AG04449 (cell line): Measurements from ENCODE around the gene DEFB114.

Source experiments
- CTCF ChIA-PET: fragments of 350-600 bp; formaldehyde crosslinking; extraction: SDS; loops from one replicate; lab custom pipeline; 2021; ENCODE audit warnings: antibody characterized with exemption; lab: Yijun Ruan, JAX
- POLR2A ChIA-PET: fragments of 400-600, 350-600 bp; formaldehyde crosslinking; extraction: SDS; loops from one replicate; lab custom pipeline; 2020; ENCODE audit warnings: antibody characterized with exemption, inconsistent platforms; lab: Yijun Ruan, JAX
- DNase-seq: peaks from one replicate; pipeline ENCODE4 v3.0.0-alpha.2; 2010; ENCODE audit warnings: low read depth, low spot score
- H3K4me3 ChIP-seq: 2 replicates; pipeline ENCODE4 v1.5.1; 2011; ENCODE audit warnings: low read depth, mild to moderate bottlenecking, control low read depth, low read length
- CTCF ChIP-seq: IDR thresholded peaks from one replicate; pipeline ENCODE4 v1.5.1; 2011; ENCODE audit warnings: mild to moderate bottlenecking, moderate library complexity, low read length, control low read depth, inconsistent platforms; ENCODE audit not compliant: insufficient read depth; ENCODE audit errors: missing control alignments

The DEFB114 gene

GRCh38 chr6:49933526-49933925 is 30.4 kb downstream of the DEFB114 start:
- H3K4me3 ChIP-seq, result no peak overlapping the region
- DNase-seq, result no peak
- ChIA-PET CTCF (no interaction called here), POLR2A (no interaction called here)
- no peak for TF ChIP-seq CTCF

- no peak for DNase-seq
- no peak overlapping the region for H3K4me3 ChIP-seq
- ChIA-PET CTCF (no interaction called here), POLR2A (no interaction called here)
- no peak for TF ChIP-seq CTCF
Observed at GRCh38 chr6:49929340-49929739, 34.6 kb downstream of the DEFB114 start.

- no peak for TF ChIP-seq CTCF
- no peak for DNase-seq
- H3K4me3 ChIP-seq, result no peak overlapping the region
- ChIA-PET POLR2A (no interaction called here), CTCF (no interaction called here)
Observed at GRCh38 chr6:49923826-49924225, 40.1 kb downstream of the DEFB114 start.

GRCh38 chr6:49919935-49920644 is 43.9 kb downstream of the DEFB114 start:
- POLR2A ChIA-PET, result no interaction called here
- CTCF ChIA-PET, result no interaction called here
- TF ChIP-seq CTCF, result no peak

GRCh38 chr6:49919261-49919660 is 44.7 kb downstream of the DEFB114 start:
- no peak for TF ChIP-seq CTCF
- DNase-seq, result no peak
- POLR2A ChIA-PET, result no interaction called here
- H3K4me3 ChIP-seq, result no peak overlapping the region
- CTCF ChIA-PET, result no interaction called here

More at GRCh38 chr6:49919935-49920644, 43.9 kb downstream of the DEFB114 start:
- H3K4me3 ChIP-seq, result no peak overlapping the region
- no peak for DNase-seq

- TF ChIP-seq CTCF, result no peak
- ChIA-PET POLR2A (no interaction called here), CTCF (no interaction called here)
- no peak for DNase-seq
- H3K4me3 ChIP-seq, result no peak overlapping the region
Observed at GRCh38 chr6:49918787-49919186, 45.2 kb downstream of the DEFB114 start.
